ENCODE data around the gene DIO1. TPM values are rescaled to one million over a fixed set of nuclear protein-coding genes. Genes with fewer than 3 reads are reported as not detected.
A peak's percentile ranks its signal among the peaks of the same experiment; 100 is the strongest.

The DIO1 gene
- total and polyA plus RNA-seq, 9 of the 15 experiments (the other 6 are each of a cell fraction or from before 2014, with no cell fraction given), result not detected

DNA sequence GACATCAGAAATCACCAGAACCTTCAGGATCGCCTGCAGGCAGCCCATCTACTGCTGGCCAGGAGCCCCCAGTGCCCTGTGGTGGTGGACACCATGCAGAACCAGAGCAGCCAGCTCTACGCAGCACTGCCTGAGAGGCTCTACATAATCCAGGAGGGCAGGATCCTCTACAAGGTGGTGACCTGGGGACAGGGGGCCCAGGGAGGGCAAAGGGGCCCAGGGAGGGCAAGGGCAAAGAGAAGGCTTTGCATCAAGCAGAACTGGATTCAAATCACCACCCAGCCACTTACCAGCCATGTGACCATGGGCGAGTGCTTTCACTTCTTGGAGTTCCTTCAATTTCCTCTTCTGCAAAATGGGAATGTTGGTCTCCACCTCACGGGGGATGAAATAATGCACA, 12.1 kb downstream of the DIO1 start:
- CTCF ChIA-PET (ENCODE audit: low intra/inter-chr PET ratio), result no interaction called here
- no peak for TF ChIP-seq HEY1 (CRISPR knock-in tag; IDR thresholded peaks at IDR 0.05; ENCODE audit: borderline replicate concordance)
- TF ChIP-seq ZNF174 (CRISPR knock-in tag; IDR thresholded peaks at IDR 0.05), result no peak
- TF ChIP-seq, protein P1, sequence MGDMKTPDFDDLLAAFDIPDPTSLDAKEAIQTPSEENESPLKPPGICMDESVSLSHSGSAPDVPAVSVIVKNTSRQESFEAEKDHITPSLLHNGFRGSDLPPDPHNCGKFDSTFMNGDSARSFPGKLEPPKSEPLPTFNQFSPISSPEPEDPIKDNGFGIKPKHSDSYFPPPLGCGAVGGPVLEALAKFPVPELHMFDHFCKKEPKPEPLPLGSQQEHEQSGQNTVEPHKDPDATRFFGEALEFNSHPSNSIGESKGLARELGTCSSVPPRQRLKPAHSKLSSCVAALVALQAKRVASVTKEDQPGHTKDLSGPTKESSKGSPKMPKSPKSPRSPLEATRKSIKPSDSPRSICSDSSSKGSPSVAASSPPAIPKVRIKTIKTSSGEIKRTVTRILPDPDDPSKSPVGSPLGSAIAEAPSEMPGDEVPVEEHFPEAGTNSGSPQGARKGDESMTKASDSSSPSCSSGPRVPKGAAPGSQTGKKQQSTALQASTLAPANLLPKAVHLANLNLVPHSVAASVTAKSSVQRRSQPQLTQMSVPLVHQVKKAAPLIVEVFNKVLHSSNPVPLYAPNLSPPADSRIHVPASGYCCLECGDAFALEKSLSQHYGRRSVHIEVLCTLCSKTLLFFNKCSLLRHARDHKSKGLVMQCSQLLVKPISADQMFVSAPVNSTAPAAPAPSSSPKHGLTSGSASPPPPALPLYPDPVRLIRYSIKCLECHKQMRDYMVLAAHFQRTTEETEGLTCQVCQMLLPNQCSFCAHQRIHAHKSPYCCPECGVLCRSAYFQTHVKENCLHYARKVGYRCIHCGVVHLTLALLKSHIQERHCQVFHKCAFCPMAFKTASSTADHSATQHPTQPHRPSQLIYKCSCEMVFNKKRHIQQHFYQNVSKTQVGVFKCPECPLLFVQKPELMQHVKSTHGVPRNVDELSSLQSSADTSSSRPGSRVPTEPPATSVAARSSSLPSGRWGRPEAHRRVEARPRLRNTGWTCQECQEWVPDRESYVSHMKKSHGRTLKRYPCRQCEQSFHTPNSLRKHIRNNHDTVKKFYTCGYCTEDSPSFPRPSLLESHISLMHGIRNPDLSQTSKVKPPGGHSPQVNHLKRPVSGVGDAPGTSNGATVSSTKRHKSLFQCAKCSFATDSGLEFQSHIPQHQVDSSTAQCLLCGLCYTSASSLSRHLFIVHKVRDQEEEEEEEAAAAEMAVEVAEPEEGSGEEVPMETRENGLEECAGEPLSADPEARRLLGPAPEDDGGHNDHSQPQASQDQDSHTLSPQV (IDR thresholded peaks at IDR 0.05), result no peak
- TF ChIP-seq GABPB1 (CRISPR knock-in tag; IDR thresholded peaks at IDR 0.05), result no peak
- no peak for TF ChIP-seq POLR2B (IDR thresholded peaks at IDR 0.05; ENCODE audit: low read depth, partially characterized antibody)
- TF ChIP-seq NFIC (IDR thresholded peaks at IDR 0.05), result no peak
- TF ChIP-seq PTRF (tag; IDR thresholded peaks at IDR 0.05), result no peak
- TF ChIP-seq CREBBP (IDR thresholded peaks at IDR 0.05; ENCODE audit: low read depth, low read length), result no peak
- TF ChIP-seq, protein P2, sequence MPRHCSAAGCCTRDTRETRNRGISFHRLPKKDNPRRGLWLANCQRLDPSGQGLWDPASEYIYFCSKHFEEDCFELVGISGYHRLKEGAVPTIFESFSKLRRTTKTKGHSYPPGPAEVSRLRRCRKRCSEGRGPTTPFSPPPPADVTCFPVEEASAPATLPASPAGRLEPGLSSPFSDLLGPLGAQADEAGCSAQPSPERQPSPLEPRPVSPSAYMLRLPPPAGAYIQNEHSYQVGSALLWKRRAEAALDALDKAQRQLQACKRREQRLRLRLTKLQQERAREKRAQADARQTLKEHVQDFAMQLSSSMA (CRISPR knock-in tag; IDR thresholded peaks at IDR 0.05), result no peak
- no peak for TF ChIP-seq ZNF586 (CRISPR knock-in tag; conservative IDR thresholded peaks at IDR 0.05)
- TF ChIP-seq, protein P3, sequence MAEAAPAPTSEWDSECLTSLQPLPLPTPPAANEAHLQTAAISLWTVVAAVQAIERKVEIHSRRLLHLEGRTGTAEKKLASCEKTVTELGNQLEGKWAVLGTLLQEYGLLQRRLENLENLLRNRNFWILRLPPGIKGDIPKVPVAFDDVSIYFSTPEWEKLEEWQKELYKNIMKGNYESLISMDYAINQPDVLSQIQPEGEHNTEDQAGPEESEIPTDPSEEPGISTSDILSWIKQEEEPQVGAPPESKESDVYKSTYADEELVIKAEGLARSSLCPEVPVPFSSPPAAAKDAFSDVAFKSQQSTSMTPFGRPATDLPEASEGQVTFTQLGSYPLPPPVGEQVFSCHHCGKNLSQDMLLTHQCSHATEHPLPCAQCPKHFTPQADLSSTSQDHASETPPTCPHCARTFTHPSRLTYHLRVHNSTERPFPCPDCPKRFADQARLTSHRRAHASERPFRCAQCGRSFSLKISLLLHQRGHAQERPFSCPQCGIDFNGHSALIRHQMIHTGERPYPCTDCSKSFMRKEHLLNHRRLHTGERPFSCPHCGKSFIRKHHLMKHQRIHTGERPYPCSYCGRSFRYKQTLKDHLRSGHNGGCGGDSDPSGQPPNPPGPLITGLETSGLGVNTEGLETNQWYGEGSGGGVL (CRISPR knock-in tag; IDR thresholded peaks at IDR 0.05), result no peak
- TF ChIP-seq HNRNPL (IDR thresholded peaks at IDR 0.05; ENCODE audit: low read depth, low read length), result no peak
- no peak for TF ChIP-seq SMAD1 (IDR thresholded peaks at IDR 0.05; ENCODE audit: low read depth, low read length, partially characterized antibody)
- no peak for TF ChIP-seq PHF8 (IDR thresholded peaks at IDR 0.05; ENCODE audit: borderline replicate concordance, low read length)
- no peak for TF ChIP-seq SNIP1 (IDR thresholded peaks at IDR 0.05; ENCODE audit: low read depth)
- TF ChIP-seq NFATC3 (IDR thresholded peaks at IDR 0.05), result no peak
- no peak for TF ChIP-seq MYBL2 (IDR thresholded peaks at IDR 0.05; ENCODE audit: low read depth)
- TF ChIP-seq MYBL2 (CRISPR knock-in tag; IDR thresholded peaks at IDR 0.05; ENCODE audit: borderline replicate concordance), result no peak

More for the DNA sequence above, 12.1 kb downstream of the DIO1 start:
- POLR2A ChIA-PET, result no interaction called here
- no TSS peak for BruUV-seq (replicated peaks)
- no peak overlapping the region for H3K4me3 ChIP-seq
- H3K36me3 ChIP-seq (ENCODE audit: control insufficient read depth, insufficient read depth, low read length), result no peaks in the 10 kb centered on the region
- WGBS (ENCODE audit: insufficient coverage, low coverage, missing lambda C conversion rate), result 54% methylated on average over 4 of the region's 4 CpGs
- no peaks in the 10 kb centered on the region for H3K9me3 ChIP-seq (replicated peaks; ENCODE audit: control insufficient read depth, insufficient read depth, low read depth, low read length)
- no peak for FAIRE-seq
- no peak for DNase-seq (ENCODE audit: extremely low read depth in 1 of 4, low spot score in 3 of 4)
- H3K9ac ChIP-seq (ENCODE audit: insufficient read depth in 1 of 2, low read depth in 2 of 2, low read length in 2 of 2), result 0 out of 4 replicates have a peak overlapping the region, but pooled peaks of 1 of the 2 experiments have one; percentile 16
- 0 out of 2 replicates have a peak, but pooled peaks cover 4% of the 10 kb centered on the region for H4K20me1 ChIP-seq (replicated peaks; ENCODE audit: control insufficient read depth, insufficient read depth, low read length)
- no peaks in the 10 kb centered on the region for H3K79me2 ChIP-seq (ENCODE audit: control insufficient read depth, insufficient read depth, low read length)
- no peak overlapping the region for H3K4me2 ChIP-seq (ENCODE audit: insufficient read depth, low read length)
- H3K9me1 ChIP-seq (ENCODE audit: control insufficient read depth, insufficient read depth, low read length), result no peaks in the 10 kb centered on the region
- in situ Hi-C loops (cut with MboI) (no loop called here), intact Hi-C loops (cut with micrococcal nuclease) (no loop called here)
- no peak overlapping the region for H2AFZ ChIP-seq (ENCODE audit: low read depth, low read length)
- no peaks in the 10 kb centered on the region for H3K4me1 ChIP-seq (replicated peaks in 1 of 2; ENCODE audit: control insufficient read depth in 2 of 2, insufficient read depth in 2 of 2, low read length in 2 of 2)
- no peaks in the 10 kb centered on the region for H3K27me3 ChIP-seq (ENCODE audit: control insufficient read depth in 2 of 2, insufficient read depth in 2 of 2, low read length in 2 of 2)
- no peak overlapping the region for H3K27ac ChIP-seq (ENCODE audit: extremely low read depth, low read depth, low read length)
- no peak for ATAC-seq
